ENCODE measurements around the gene TANGO6.

The TANGO6 gene

GRCh38 chr16:68866933-68867332 lies 23.6 kb downstream of the TANGO6 start:
- DNase-seq: no peak

GRCh38 chr16:68869492-68870088 lies 26.3 kb downstream of the TANGO6 start:
- DNase-seq: no peak

GRCh38 chr16:68873635-68874471 lies 30.5 kb downstream of the TANGO6 start:
- no peak for DNase-seq

GRCh38 chr16:68875871-68876270 lies 32.5 kb downstream of the TANGO6 start:
- DNase-seq: no peak

- DNase-seq: no peak
Measured at GRCh38 chr16:68883685-68884084, 40.4 kb downstream of the TANGO6 start.

- no peak for DNase-seq
Measured at GRCh38 chr16:68884401-68884800, 41.1 kb downstream of the TANGO6 start.

- no peak for DNase-seq
Measured at GRCh38 chr16:68884861-68885720, 41.8 kb downstream of the TANGO6 start.

- DNase-seq: no peak
Measured at GRCh38 chr16:68887107-68887506, 43.8 kb downstream of the TANGO6 start.

- no peak for DNase-seq
Measured at GRCh38 chr16:68889508-68890150, 46.3 kb downstream of the TANGO6 start.

GRCh38 chr16:68892214-68892613 lies 48.9 kb downstream of the TANGO6 start:
- no peak for DNase-seq

- DNase-seq: no peak
Measured at GRCh38 chr16:68892898-68893297, 49.6 kb downstream of the TANGO6 start.

GRCh38 chr16:68893710-68894705 lies 50.7 kb downstream of the TANGO6 start:
- peak; percentile 34 for DNase-seq

GRCh38 chr16:68894714-68895113 lies 51.4 kb downstream of the TANGO6 start:
- no peak for DNase-seq

GRCh38 chr16:68898026-68898425 lies 54.7 kb downstream of the TANGO6 start:
- DNase-seq: no peak

- no peak for DNase-seq
Measured at GRCh38 chr16:68900009-68900408, 56.7 kb downstream of the TANGO6 start.

GRCh38 chr16:68902003-68902968 lies 59.0 kb downstream of the TANGO6 start:
- peak; percentile 72 for DNase-seq

- no peak for DNase-seq
Measured at GRCh38 chr16:68902969-68903345, 59.6 kb downstream of the TANGO6 start.

- no peak for DNase-seq
Measured at GRCh38 chr16:68907297-68907696, 64.0 kb downstream of the TANGO6 start.

GRCh38 chr16:68907781-68908181 lies 64.5 kb downstream of the TANGO6 start:
- no peak for DNase-seq

GRCh38 chr16:68909099-68909733 lies 65.9 kb downstream of the TANGO6 start:
- DNase-seq: no peak

Measured in fibroblast of skin of scalp (primary cell).